Glomerular endothelial cell (primary cell): Measurements from ENCODE around the gene MORF4L1. TPM values are rescaled to one million over a fixed set of nuclear protein-coding genes. Genes with fewer than 3 reads are reported as not detected.
"Not testable (repeated sequence)": the region's sequence is repeated elsewhere in the genome, so short reads cannot be mapped to it uniquely, and the experiment has no call there.

Experiments
- DNase-seq: peaks from one replicate; pipeline ENCODE4 v3.0.0-alpha.2; 2011; ENCODE audit warnings: low read depth, low spot score; ENCODE audit errors: extremely low read depth
- total RNA-seq: library from RNA; depleted of rRNA; stranded (reverse); fragments of >200 nt; gene quantifications from 2 replicates; pipeline ENCODE4 v1.2.3, GENCODE V29; 2015

MORF4L1 gene
- total RNA-seq, 1 donor from 2014 or later: 302 TPM

DNA sequence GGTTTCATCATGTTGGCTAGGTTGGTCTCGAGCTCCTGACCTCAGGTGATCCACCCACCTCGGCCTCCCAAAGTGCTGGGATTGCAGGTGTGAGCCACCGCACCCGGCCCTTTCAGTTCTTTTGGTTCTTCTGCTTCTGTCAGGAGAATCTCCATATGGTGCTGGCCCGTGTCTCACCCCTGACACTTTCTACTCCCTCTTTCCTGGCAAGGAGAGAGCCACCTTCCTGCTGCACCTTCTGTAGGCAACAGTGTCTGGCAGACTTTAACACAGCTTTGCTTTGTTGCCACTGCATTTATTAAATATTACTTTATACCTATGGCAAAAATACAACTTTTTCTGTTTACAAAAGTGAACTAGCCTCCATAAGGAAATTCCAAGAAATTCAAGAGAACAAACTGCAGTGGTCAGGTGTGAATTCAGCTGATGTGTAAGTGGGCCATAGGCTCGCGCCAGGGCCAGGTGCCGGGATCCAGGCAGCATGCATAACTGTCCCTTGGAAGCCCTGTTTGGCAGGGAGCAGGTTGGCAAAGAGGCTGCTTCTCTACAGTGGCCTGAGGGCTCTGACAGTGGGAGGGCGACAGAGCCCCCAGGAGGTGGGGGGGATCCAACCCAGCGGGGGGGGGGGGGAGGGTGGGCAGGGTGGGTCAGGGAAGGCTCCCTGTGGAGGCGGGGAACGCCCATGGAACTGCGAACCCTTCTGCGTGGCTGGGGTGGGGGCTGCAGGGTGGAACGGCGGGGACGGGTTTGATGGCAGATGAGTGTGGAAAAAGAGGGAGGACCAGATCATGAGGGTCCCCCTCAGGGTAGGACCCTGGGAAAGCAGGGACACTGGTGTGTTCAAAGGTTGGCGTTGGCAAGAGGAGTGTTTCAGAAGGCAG is 51.0 kb downstream of the MORF4L1 start:
- no peak for DNase-seq

- no peak for DNase-seq
These were observed 52.5 kb downstream of the MORF4L1 start for GRCh38 chr15:78925076-78925624.

DNA sequence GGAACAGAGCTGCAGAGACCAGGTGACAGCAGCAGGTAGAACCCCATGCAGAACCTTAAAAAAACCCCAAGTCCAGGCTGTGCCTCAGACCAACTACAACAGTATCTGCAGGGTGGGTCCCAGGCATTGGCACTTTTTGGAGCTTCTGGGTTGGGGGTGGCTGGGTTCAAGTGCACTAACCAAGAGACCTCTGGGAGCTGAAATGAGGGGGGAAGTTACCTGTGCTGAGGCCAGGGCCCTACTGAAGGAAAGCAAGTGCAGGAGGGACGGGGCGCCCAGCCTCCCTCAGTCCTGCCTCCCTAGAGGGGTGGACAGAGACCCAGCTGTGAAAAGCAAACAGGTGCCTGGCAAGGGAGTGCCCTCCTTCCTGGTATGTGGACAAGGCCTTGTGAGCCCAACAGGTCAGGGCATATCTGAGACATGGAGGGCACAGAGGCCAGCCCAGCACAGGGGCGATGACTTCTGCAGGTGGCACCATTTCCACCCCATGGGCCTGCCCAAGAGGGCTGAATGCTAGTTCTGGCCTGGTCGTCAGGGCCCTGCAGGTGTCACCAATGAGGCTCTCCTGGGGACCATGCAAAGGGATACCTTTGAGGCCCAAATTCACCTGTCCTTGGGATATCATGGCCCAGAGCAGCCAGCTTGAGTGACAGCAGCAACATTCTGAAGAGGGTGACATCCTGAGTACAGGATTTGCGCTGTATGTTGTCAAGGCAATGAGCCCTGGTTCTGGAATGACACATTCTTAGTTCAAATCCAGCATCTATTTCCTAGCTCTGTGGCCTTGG is 53.5 kb downstream of the MORF4L1 start:
- DNase-seq: no peak

- no peak for DNase-seq
These were observed 54.5 kb downstream of the MORF4L1 start for GRCh38 chr15:78927077-78927790.

DNA sequence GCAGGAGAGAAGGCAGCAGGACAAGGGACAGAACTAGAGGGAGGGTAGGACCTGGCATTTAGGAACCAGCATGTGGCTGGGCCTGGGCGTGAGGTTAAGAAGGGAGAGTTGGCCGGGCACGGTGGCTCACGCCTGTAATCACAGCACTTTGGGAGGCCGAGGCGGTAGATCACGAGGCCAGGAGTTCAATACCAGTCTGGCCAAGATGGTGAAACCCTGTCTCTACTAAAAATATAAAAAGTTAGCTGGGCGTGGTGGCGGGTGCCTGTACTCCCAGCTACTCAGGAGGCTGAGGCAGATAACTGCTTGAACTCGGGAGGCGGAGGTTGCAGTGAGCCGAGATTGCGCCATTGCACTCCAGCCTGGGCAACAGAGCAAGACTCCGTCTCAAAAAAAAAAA is 55.5 kb downstream of the MORF4L1 start:
- DNase-seq: not testable (repeated sequence)

DNA sequence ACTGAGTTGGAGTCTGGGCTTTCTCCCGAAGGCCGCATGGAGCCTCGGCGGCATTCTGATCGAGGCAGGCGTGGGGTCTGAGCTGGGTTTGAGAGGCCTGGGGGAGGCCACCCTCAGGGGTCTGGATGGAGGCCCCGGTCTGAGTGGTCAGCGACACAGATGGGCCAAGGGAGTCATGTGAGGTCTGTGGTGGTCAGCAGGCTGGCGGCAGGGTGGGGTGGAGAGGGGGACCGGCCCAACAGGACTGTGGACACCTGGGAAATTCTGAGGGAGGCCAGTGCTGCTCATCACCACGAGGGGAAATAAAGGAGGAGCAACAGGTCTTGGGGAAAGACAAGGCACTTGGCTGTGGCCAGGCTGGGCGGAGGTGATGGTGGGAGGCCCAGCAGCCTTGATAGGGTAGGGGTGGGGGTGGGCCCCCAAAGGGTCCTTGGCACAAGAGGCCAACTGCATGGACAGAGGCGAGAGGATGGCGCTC is 56.0 kb downstream of the MORF4L1 start:
- DNase-seq: no peak

GRCh38 chr15:78929536-78930264 is 57.0 kb downstream of the MORF4L1 start:
- no peak for DNase-seq

GRCh38 chr15:78930577-78931388 is 58.1 kb downstream of the MORF4L1 start:
- no peak for DNase-seq

GRCh38 chr15:78931439-78932257 is 59.0 kb downstream of the MORF4L1 start:
- no peak for DNase-seq

DNA sequence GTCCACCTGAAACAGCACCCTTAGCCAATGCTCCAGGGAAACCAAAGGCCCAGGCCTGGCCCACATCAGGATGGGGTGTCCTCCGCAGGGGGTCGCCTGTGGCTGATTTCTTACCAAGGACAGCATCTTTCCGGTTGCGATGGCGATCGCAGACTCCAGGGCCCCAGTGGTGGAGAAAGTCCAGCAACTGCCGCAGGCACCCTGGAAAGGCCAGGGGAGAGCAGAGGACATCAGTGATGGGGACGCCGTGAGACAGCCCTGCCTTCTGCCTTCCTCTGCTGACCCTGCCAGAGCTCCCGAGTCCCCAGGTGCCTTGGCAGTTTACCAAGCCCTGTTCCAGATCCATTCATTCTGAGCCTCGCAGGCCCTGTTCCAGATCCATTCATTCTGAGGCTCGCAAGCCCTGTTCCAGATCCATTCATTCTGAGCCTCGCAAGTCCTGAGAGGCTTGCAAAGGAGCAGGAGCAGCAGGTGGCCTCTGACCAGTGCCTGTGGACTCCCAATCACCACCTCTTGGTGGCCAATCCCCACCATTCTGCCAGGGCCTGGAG is 59.6 kb downstream of the MORF4L1 start:
- no peak for DNase-seq

DNA sequence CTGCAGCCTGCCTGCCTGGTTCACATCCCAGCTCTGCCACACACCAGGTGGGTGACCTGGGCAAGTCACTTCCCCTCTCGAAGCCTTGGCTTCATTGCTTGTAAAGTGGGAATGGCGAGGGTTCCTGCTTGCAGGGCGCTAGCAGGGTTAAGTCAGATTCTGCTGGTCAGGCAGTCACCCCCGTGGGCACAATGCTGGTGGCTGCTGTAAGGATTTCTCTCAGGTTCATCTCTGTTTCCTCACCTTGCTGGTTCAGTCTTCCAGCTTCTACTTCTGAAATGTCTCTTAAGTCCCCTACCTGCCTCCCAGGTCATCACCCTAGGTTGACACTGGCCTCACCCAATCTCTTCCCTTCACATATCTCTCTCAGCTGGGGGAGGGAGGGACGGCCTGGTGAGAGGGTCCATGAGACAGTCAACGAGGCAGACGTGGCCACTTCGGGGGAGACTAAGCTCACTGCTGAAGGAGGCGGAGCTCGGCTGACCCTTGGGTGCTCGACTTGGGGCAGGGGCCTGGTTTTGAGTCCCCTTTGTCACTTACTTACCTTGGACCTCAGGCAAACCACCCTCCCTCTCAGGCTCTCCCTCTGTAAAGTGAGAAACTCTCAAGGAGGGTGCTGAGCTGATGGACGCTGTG is 60.6 kb downstream of the MORF4L1 start:
- no peak for DNase-seq

GRCh38 chr15:78933823-78934654 is 61.3 kb downstream of the MORF4L1 start:
- DNase-seq: no peak

DNA sequence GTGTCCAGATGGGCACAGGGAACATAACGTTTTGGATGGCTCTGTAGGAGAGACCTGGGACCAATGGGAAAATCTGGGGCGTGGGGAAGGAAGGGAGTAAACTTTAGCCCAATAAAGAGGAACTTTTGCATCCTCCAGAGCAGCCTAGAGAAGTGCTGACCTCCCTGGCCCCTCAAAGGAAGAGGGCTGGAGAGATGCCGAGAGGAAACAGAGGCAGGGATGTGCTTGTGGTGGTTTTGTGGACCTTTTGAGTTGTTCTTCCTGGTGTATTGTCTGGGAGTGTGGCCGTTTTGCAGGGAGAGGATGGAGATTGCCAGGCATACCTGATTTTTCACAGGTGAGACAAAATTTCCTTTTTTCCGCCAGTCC is 61.9 kb downstream of the MORF4L1 start:
- no peak for DNase-seq

GRCh38 chr15:78937132-78937739 is 64.5 kb downstream of the MORF4L1 start:
- no peak for DNase-seq

- DNase-seq: no peak
These were observed 66.2 kb downstream of the MORF4L1 start for GRCh38 chr15:78938658-78939488.

GRCh38 chr15:78942741-78943140 is 70.1 kb downstream of the MORF4L1 start:
- DNase-seq: no peak
